Stimulated activated CD4-positive, alpha-beta T cell treated with anti-CD3 and anti-CD28 coated beads, Interleukin-15, amount 100 ng/mL, for 1 hour (primary cell): ENCODE measurements around the gene STK4.
"Not testable (repeated sequence)": the region's sequence is repeated elsewhere in the genome, so short reads cannot be mapped to it uniquely, and the experiment has no call there.

ENCODE experiments used
- DNase-seq, 2 donors: peaks; one replicate each; pipeline ENCODE4 v3.0.0-alpha.2; 2020; ENCODE audit warnings: low read depth in 1 of 2, low spot score in 1 of 2

The STK4 gene

DNA sequence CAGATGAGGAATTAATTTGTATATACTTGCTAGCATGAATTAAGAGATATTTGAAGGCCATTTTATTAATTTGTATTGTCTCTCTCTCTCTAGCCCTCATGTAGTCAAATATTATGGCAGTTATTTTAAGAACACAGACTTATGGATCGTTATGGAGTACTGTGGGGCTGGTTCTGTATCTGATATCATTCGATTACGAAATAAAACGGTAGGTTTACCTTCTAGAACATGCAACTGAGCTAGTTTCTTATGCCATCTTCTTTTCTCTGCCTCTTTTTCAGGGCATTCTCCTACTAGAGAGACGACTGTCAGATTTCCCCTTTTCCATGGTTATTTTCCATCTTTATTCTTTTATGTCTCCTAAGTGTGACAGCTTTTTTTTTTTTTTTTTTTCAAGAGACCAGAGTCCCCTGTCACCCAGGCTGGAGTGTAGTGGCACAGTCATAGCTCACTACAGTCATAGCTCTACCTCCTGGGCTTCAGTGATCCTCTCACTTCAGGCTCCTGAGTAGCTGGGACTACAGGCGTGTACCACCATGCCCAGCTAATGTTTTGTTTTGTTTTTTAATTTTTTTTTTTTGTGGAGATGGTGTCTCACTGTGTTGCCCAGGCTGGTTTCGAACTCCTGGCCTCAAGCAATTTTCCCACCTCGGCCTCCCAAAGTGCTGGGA is 15.6 kb downstream of the STK4 start:
- DNase-seq = no peak

- DNase-seq = no peak
These were observed 16.9 kb downstream of the STK4 start for GRCh38 chr20:44983093-44983674.

DNA sequence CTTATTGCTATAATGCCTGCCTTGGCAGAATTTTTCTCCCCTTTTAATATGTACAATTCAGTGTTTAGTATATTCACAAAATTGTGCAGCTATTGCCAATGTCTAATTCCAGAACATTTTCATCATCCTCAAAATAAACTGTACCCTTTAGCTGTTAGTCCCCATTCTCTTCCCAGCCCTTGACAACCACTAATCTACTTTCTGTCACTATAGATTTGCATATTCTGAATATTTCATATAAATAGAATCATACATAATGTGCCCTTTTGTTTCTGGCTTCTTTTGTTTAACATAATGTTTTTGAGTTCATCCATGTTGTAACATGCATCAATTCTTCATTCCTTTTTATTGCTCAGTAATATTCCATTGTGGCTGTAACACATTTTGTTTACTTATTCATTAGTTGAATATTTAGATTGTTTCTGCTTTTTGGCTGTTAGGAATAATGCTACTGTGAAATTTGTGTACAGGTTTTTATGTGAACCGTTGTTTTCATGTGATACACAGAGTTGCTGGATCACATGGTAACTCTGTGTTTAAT is 22.4 kb downstream of the STK4 start:
- no peak for DNase-seq

GRCh38 chr20:44990425-44990824 is 24.1 kb downstream of the STK4 start:
- no peak for DNase-seq

- no peak for DNase-seq
These were observed 24.6 kb downstream of the STK4 start for GRCh38 chr20:44990957-44991356.

GRCh38 chr20:44993343-44993742 is 27.0 kb downstream of the STK4 start:
- no peak for DNase-seq

DNA sequence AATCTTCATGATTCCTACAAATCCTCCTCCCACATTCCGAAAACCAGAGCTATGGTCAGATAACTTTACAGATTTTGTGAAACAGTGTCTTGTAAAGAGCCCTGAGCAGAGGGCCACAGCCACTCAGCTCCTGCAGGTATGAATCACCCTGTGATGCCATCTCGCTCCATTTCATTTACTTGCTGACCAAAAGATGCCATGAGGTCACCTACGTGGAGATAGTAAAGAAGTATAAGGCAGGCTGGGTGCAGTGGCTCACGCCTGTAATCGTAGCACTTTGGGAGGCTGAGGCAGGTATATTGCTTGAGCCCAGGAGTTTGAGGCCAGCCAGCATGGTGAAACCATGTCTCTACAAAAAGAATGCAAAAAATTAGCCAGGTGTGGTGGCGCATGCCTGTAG is 30.9 kb downstream of the STK4 start:
- DNase-seq = no peak

DNA sequence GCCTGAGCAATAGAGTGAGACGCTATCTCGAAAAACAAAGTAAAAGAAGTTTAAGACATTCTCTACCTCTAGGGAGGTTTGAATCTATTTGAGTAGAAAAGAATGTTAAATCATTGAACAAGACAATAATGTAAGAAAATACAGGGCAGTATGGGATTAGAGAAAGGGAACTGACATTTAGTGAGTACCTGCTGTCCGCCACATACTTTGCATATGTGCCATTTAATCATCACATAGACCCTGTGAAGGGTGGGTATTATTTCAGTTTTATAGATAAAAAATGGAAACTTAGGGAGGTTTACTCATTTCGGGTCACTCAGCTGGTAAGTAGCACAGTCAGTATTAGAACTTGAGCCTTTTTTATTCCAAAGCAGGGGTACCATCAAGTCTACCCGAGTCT is 31.4 kb downstream of the STK4 start:
- no peak for DNase-seq

GRCh38 chr20:45008521-45009049 is 42.3 kb downstream of the STK4 start:
- DNase-seq = no peak

GRCh38 chr20:45010399-45010828 is 44.1 kb downstream of the STK4 start:
- no peak for DNase-seq

DNA sequence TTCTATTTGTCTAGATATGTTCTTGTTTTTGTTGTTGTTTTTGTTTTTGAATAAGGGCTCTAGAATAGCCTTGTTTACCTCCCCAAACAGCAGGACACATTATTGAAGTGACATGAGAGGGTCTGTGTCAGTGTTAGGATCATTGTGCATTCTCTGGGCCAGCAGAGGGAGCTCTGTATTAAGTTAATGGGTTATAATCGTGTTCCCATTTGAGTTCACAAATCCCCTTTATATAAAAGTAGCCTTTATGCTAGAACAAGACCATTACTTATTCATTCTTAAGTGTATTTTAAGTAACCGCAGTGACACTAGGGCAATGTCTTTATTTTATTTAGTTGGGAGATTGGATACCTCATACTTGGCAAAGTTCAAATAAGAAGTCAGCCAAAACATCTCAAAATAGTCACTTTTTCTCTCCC is 44.8 kb downstream of the STK4 start:
- no peak for DNase-seq

DNA sequence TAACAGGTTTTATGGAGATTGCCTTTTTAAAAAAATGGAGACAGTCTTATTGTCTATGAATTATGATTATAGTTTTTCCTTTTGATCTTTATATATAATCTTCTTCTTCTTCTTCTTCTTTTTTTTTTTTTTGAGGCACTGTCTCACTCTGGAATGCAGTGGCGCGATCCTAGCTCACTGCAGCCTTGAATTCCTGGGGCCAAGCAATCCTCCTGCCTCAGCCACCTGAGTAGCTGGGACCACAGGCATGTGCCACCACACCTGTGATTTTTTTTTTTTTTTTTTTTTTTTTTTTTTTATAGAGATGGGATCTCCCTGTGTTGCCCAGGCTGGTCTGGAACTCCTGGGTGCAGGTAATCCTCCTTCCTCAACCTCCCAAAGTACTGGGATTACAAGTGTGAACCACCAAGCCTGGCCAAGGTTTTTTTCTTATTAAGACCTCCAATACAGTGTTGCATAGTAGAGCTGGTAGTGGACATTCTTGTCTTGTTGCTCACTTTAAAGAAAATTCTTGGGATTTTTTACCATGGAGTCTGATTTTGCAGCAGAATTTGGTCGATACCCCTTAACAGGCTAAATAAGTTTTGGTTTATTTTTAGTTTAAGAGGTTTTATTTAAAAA is 46.5 kb downstream of the STK4 start:
- DNase-seq = no peak

DNA sequence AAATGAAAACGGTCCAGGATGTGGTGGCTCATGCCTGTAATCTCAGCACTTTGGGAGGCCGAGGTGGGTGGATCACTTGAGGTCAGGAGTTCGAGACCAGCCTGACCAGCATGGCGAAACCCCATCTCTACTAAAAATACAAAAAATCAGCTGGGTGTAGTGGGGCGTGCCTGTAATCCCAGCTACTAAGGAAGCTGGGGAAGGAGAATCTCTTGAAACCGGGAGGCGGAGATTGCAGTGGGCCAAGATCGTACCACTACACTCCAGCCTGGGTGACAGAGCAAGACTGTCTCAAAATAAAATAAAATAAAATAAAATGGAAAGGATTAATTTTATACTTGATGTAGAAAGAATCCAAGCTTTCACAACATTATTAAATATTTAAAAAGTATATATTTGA is 47.8 kb downstream of the STK4 start:
- DNase-seq = not testable (repeated sequence)

DNA sequence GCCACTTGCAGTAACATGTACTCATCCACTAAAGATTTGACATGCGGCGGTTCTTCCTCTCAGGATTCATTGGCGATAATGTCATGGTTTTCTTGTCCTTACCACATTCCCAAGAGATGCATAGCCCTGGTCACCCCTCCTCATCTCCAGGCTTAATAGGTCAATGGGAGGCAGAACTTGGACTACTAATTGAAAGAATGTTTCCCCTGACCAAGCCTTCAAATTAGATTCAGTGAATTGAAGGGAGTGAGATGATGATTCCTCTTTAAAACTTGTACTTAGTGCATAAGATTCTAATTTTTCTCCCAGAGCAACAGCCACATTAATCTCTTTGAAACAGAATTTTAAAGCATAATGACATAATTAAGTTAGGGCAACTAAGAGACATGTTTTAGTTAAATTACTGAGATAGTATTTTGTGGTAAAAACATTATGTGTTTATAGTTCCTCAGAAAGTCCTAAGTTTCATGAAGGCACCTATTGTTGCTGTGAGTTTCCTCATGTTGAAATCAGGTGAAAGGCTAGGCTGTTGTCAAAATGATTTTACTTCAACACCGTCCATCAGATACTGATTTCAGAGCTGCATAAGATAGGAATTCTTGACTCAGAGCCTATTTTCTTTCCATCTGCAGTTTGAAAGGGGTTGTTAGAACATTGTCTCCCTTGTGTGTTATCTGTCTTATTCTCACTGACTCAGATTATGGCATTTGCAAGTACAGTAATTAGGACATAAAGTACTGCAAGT is 48.5 kb downstream of the STK4 start:
- DNase-seq = no peak

- no peak for DNase-seq
These were observed 49.9 kb downstream of the STK4 start for GRCh38 chr20:45016089-45016671.

GRCh38 chr20:45017281-45017680 is 51.0 kb downstream of the STK4 start:
- no peak for DNase-seq

GRCh38 chr20:45017857-45018256 is 51.5 kb downstream of the STK4 start:
- no peak for DNase-seq

GRCh38 chr20:45019027-45019761 is 52.9 kb downstream of the STK4 start:
- DNase-seq = no peak

DNA sequence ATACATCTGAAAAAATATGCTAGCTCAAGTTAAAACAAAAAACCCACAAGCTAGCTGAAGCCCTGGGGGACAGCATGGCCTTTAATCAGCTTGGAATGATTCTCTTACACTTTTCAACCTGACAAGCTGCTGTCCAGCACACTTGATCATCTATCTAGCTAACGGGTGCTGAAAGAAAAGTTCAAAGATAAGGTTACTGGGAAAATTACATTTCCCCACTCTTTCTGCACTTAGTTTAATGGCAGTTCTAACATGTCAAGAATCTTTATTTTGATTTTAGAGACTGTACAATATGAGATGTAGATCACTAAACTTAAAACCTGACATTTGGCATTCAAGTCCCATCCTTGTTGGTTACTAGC is 53.4 kb downstream of the STK4 start:
- DNase-seq = no peak

- DNase-seq = no peak
These were observed 54.0 kb downstream of the STK4 start for GRCh38 chr20:45020236-45020886.
